Left lung (tissue), 10 donors: ENCODE data around the gene CNOT2. TPM values are rescaled to one million over a fixed set of nuclear protein-coding genes. Genes with fewer than 3 reads are reported as not detected.

Experiments
- ATAC-seq: fragments of 200-7000 bp; cut with Tn5 transposase; one replicate; pipeline ENCODE4 v1.9.1; 2020; ENCODE audit warnings: moderate library complexity
- DNase-seq, 4 donors: peaks; one replicate each; pipeline ENCODE4 v3.0.0-alpha.2; 2013 to 2020
- H3K27ac ChIP-seq, 2 donors: fragments of 200-600 bp; sonication (generic) in 1 of 2; one replicate each; pipeline versions ENCODE4 v1.5.0 to v1.8.0; 2020 to 2021
- H3K27me3 ChIP-seq, 2 donors: fragments of 200-600 bp; sonication (generic) in 1 of 2; one replicate each; pipeline versions ENCODE4 v1.5.0 to v1.8.0; 2020 to 2021
- H3K36me3 ChIP-seq, 2 donors: fragments of 200-600 bp; sonication (generic) in 1 of 2; one replicate each; pipeline versions ENCODE4 v1.5.0 to v1.8.0; 2020 to 2021
- H3K4me1 ChIP-seq, 2 donors: fragments of 200-600 bp; one replicate each; pipeline ENCODE4 v1.8.0; 2021
- H3K4me3 ChIP-seq, 2 donors: fragments of 200-600 bp; sonication (generic) in 1 of 2; one replicate each; pipeline versions ENCODE4 v1.5.0 to v1.8.0; 2020 to 2021; ENCODE audit warnings: mild to moderate bottlenecking in 1 of 2
- H3K9me3 ChIP-seq, 2 donors: fragments of 200-600 bp; sonication (generic) in 1 of 2; one replicate each; pipeline versions ENCODE4 v1.5.0 to v1.8.0; 2020 to 2021
- CTCF ChIP-seq, 2 donors: fragments of 200-600 bp; sonication (generic) in 1 of 2; IDR thresholded peaks; one replicate each; pipeline versions ENCODE4 v1.5.0 to v1.8.0; 2021; ENCODE audit warnings: antibody characterized with exemption in 2 of 2
- intact Hi-C, 2 donors: fragments of 100-400 bp; cut with DNase I; formaldehyde crosslinking; loops; one replicate each; pipeline versions ENCODE4 v1.11.2 to v1.14.2; 2022
- polyA plus RNA-seq, 6 donors: library from polyadenylated mRNA; unstranded; fragments of 120-200 nt; gene quantifications; one replicate each; pipeline ENCODE4 v1.2.1, GENCODE V29; 2013; ENCODE audit not compliant: insufficient read length in 6 of 6
- total RNA-seq, 2 donors: library from RNA; stranded (reverse); fragmentation: NEBNext Ultra II Directional; extraction: Animal tissue kit (Norgen Biotek cat#: 25700); gene quantifications; one replicate each; pipeline ENCODE4 v1.2.1, GENCODE V29; 2021
- donor health status: DM: no; HTN: yes; CAD: no.
- donor health status: DM: no; HTN: no; CAD: no.

The CNOT2 gene
- total and polyA plus RNA-seq, 8 donors: 52.3 to 161 (median 135) TPM

- H3K4me1 ChIP-seq: no peaks in the 10 kb centered on the region
- DNase-seq (no peak), ATAC-seq (no peak)
- H3K27ac ChIP-seq: no peak overlapping the region
- intact Hi-C loops: no loop called here
- H3K4me3 ChIP-seq: no peak overlapping the region
- H3K36me3 ChIP-seq: no peaks in the 10 kb centered on the region
- no peaks in the 10 kb centered on the region for H3K9me3 ChIP-seq
- no peak for TF ChIP-seq CTCF (IDR thresholded peaks at IDR 0.05)
- H3K27me3 ChIP-seq: no peaks in the 10 kb centered on the region
Observed at GRCh38 chr12:70306676-70307075, 63.4 kb downstream of the CNOT2 start.

GRCh38 chr12:70307868-70308267 is 64.6 kb downstream of the CNOT2 start:
- DNase-seq (no peak), ATAC-seq (no peak)
- TF ChIP-seq CTCF (IDR thresholded peaks at IDR 0.05): no peak
- intact Hi-C loops: no loop called here
- H3K4me1 ChIP-seq: no peaks in the 10 kb centered on the region
- H3K36me3 ChIP-seq: no peaks in the 10 kb centered on the region
- no peak overlapping the region for H3K27ac ChIP-seq
- H3K27me3 ChIP-seq: no peaks in the 10 kb centered on the region
- H3K4me3 ChIP-seq: no peak overlapping the region
- no peaks in the 10 kb centered on the region for H3K9me3 ChIP-seq

- ATAC-seq (no peak), DNase-seq (no peak)
- Histone ChIP-seq H3K4me1 (no peaks in the 10 kb centered on the region), H3K36me3 (no peaks in the 10 kb centered on the region), H3K27me3 (no peaks in the 10 kb centered on the region), H3K9me3 (no peaks in the 10 kb centered on the region), H3K4me3 (no peak overlapping the region), H3K27ac (no peak overlapping the region)
- TF ChIP-seq CTCF (IDR thresholded peaks at IDR 0.05): no peak
- intact Hi-C loops: no loop called here
Observed at GRCh38 chr12:70309348-70309747, 66.1 kb downstream of the CNOT2 start.

- DNase-seq: no peak
- intact Hi-C loops: no loop called here
- TF ChIP-seq CTCF (IDR thresholded peaks at IDR 0.05): no peak
- Histone ChIP-seq H3K27me3 (no peaks in the 10 kb centered on the region), H3K4me1 (peaks cover 0 to 23% of the 10 kb centered on the region in 2 donors), H3K9me3 (no peaks in the 10 kb centered on the region), H3K4me3 (no peak overlapping the region), H3K27ac (no peak overlapping the region), H3K36me3 (no peaks in the 10 kb centered on the region)
- ATAC-seq: no peak
Observed at GRCh38 chr12:70314145-70314544, 70.9 kb downstream of the CNOT2 start.

GRCh38 chr12:70317781-70318180 is 74.5 kb downstream of the CNOT2 start:
- intact Hi-C loops: no loop called here
- ATAC-seq (peak; percentile 32), DNase-seq (peak in 1 of 4 donors; percentile 2)
- TF ChIP-seq CTCF (IDR thresholded peaks at IDR 0.05): no peak
- Histone ChIP-seq H3K4me3 (no peak overlapping the region), H3K27me3 (no peaks in the 10 kb centered on the region), H3K27ac (no peak overlapping the region), H3K4me1 (peaks cover 0 to 35% of the 10 kb centered on the region in 2 donors), H3K36me3 (no peaks in the 10 kb centered on the region), H3K9me3 (no peaks in the 10 kb centered on the region)
